NB4 (cell line): ENCODE results near the gene SFN.

ENCODE experiments used
- DNase-seq: peaks from one replicate; pipeline ENCODE4 v3.0.0; 2010; ENCODE audit warnings: low read depth
- H3K4me3 ChIP-seq: one replicate; pipeline ENCODE4 v1.5.1; 2011; ENCODE audit warnings: mild to moderate bottlenecking, low read depth, low read length, moderate library complexity
- MYC ChIP-seq: IDR thresholded peaks from 2 replicates; pipeline ENCODE4 v1.6.1; 2011; ENCODE audit warnings: low read depth, low read length
- POLR2A ChIP-seq: IDR thresholded peaks from 2 replicates; pipeline ENCODE4 v1.6.1; 2011; ENCODE audit warnings: mild to moderate bottlenecking; ENCODE audit not compliant: insufficient read length; ENCODE audit errors: extremely low read depth
- TF ChIP-seq, protein P1 (sequence below): IDR thresholded peaks from one replicate; pipeline ENCODE4 v1.5.1; 2012; ENCODE audit warnings: low read depth, low read length
- TF ChIP-seq, protein P2 (sequence below): IDR thresholded peaks from 2 replicates; pipeline ENCODE4 v1.6.1; 2011; ENCODE audit warnings: low read depth, low read length

SFN gene

GRCh38 chr1:26854906-26855305 lies 8.0 kb upstream of the SFN start:
- H3K4me3 ChIP-seq: no peak overlapping the region
- no peak for DNase-seq
- TF ChIP-seq POLR2A (no peak), MYC (no peak)
- TF ChIP-seq, protein P1, sequence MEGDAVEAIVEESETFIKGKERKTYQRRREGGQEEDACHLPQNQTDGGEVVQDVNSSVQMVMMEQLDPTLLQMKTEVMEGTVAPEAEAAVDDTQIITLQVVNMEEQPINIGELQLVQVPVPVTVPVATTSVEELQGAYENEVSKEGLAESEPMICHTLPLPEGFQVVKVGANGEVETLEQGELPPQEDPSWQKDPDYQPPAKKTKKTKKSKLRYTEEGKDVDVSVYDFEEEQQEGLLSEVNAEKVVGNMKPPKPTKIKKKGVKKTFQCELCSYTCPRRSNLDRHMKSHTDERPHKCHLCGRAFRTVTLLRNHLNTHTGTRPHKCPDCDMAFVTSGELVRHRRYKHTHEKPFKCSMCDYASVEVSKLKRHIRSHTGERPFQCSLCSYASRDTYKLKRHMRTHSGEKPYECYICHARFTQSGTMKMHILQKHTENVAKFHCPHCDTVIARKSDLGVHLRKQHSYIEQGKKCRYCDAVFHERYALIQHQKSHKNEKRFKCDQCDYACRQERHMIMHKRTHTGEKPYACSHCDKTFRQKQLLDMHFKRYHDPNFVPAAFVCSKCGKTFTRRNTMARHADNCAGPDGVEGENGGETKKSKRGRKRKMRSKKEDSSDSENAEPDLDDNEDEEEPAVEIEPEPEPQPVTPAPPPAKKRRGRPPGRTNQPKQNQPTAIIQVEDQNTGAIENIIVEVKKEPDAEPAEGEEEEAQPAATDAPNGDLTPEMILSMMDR: no peak
- TF ChIP-seq, protein P2, sequence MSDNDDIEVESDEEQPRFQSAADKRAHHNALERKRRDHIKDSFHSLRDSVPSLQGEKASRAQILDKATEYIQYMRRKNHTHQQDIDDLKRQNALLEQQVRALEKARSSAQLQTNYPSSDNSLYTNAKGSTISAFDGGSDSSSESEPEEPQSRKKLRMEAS: no peak

- TF ChIP-seq MYC (no peak), POLR2A (no peak)
- TF ChIP-seq, protein P2: no peak
- TF ChIP-seq, protein P1: no peak
- DNase-seq: no peak
- no peak overlapping the region for H3K4me3 ChIP-seq
Observed at GRCh38 chr1:26855636-26856035, 7.3 kb upstream of the SFN start.

DNA sequence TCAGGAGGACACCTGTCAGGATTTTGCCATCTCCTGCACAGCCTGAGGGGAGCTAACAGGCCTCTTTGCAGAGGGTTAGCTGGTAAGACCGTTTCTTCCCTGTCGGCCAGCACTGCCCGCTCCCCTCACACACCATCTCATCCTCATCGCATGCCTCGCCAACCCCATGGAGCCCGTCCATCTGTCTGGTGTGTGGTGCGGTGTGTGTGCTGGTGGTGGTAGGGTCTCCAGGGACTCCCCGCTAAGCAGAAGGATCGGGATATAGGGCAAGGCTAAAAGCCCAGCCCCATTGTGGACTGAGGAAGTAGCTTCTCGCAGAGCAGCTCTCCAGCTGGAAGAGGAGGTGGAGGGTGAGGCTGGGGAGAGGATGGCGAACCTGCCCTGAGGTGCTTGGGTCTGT lies 6.8 kb upstream of the SFN start:
- TF ChIP-seq MYC (no peak), POLR2A (no peak)
- TF ChIP-seq, protein P1: no peak
- TF ChIP-seq, protein P2: no peak
- DNase-seq: no peak
- no peak overlapping the region for H3K4me3 ChIP-seq

DNA sequence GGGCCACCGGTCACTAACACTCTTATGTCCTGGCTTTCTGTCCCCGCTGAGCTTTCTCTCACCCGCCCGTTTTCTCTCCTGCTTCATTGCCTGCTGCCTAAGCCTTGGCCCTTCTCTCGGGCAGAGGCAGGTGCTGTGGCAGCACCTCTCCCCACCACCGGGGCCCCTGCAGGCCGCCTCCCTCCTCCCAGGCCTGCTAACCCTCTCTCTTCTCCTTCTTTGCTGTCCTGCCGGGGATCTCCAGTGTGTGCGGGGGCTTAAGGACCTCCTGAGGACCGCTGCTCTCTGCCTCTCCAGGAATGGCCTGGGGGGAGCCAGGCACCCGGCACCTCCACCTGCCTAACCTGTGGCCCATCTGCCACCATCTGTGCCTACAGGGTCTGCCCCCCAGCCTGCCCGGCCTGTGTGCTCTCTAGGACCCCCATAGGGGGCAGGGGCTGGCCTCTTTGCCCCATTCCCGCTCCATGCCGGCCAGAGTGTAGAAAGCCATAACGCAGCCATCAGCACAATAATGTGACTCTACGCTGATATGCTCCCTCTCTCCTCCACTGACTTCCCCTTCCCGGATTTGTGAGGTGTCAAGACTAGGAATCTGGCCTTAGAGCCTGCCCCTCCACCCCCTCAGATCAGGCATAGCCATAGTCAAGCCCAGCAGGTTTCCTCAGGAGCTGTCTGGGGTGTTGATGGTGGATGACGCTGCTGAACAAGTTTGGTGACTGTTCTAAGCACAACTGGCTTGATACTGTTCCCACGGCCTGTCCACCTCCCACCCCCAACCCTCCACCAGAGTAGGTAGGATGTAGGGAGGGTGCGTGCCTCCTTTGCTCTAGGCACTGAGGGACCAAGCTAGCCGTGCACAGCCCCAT lies 6.1 kb upstream of the SFN start:
- TF ChIP-seq MYC: no peak
- TF ChIP-seq, protein P2: no peak
- TF ChIP-seq POLR2A: no peak
- TF ChIP-seq, protein P1: no peak
- H3K4me3 ChIP-seq: no peak overlapping the region
- no peak for DNase-seq

DNA sequence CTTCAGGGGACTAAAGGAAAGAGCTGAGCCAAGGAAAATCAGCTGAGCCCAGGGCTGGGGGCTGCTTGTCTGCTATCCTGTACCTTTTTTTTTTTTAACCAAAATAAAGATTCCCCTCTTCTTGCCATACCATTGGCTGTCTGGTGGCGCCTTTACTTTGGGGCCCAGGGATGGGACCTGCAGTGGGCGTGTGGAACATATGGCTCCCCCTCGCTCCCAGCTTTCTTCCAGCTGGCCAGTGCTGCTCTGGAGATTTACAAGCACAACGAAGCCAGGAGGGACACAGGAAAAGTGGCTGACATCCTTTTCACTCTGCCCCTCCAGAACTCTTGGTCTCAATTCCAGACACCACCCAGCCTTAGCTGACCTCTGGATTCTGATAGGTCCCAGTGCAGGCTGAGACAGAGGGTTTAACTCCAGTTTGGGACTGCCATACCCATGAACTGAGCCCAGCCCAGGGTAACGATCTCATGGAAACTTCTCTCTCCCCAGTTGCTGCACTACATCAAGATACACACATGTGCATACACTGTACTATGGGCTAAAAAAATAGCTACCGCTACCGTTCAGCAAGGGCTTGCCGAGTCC lies 5.4 kb upstream of the SFN start:
- no peak for TF ChIP-seq POLR2A
- TF ChIP-seq MYC: no peak
- TF ChIP-seq, protein P2: no peak
- no peak for DNase-seq

DNA sequence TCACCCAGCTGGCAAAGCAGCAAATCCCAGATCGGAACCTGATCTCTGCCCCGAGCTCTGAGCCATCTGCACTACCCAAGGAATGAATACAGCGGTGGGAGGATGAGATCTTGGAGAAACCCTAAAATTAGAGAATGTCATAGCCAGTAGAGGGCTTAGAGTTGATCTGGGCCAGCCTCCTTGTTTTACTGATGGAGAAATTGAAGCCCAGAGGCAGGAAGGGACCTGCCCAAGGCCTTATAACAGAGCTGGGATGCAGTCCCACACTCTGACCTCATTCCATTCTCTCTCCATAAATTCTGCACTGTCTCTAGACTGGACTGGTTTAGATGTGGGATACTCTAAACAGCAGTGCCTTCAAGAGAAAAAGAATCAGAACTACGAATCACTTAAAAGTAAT lies 4.8 kb upstream of the SFN start:
- TF ChIP-seq, protein P1: no peak
- TF ChIP-seq, protein P2: no peak
- no peak for TF ChIP-seq MYC
- TF ChIP-seq POLR2A: no peak
- DNase-seq: no peak
- H3K4me3 ChIP-seq: no peak overlapping the region

More for the DNA sequence above, 5.4 kb upstream of the SFN start:
- H3K4me3 ChIP-seq: no peak overlapping the region
